BE2C (cell line): ENCODE data around the gene NOP9.

Experiments used
- DNase-seq: peaks from one replicate; pipeline ENCODE4 v3.0.0-alpha.2; 2020
- H3K27me3 ChIP-seq: fragments of 250-450 bp; sonication (Bioruptor Pico); 2 replicates; pipeline ENCODE4 v1.5.1; 2020; ENCODE audit warnings: mild to moderate bottlenecking
- H3K36me3 ChIP-seq: fragments of 250-450 bp; sonication (Bioruptor Pico); 2 replicates; pipeline ENCODE4 v1.5.1; 2020; ENCODE audit warnings: mild to moderate bottlenecking
- H3K4me1 ChIP-seq: fragments of 250-450 bp; sonication (Bioruptor Pico); 2 replicates; pipeline ENCODE4 v1.5.1; 2020
- H3K4me3 ChIP-seq: 2 replicates; pipeline ENCODE4 v1.5.1; 2011; ENCODE audit warnings: low read depth, low read length
- H3K9me3 ChIP-seq: fragments of 250-450 bp; sonication (Bioruptor Pico); 2 replicates; pipeline ENCODE4 v1.5.1; 2020
- TF ChIP-seq, protein P1 (sequence below): IDR thresholded peaks from 2 replicates; pipeline ENCODE4 v1.5.1; 2012; ENCODE audit warnings: mild to moderate bottlenecking, low read depth, low read length

Gene NOP9

GRCh38 chr14:24258548-24259265, 40.9 kb upstream of the NOP9 start:
- TF ChIP-seq, protein P1, sequence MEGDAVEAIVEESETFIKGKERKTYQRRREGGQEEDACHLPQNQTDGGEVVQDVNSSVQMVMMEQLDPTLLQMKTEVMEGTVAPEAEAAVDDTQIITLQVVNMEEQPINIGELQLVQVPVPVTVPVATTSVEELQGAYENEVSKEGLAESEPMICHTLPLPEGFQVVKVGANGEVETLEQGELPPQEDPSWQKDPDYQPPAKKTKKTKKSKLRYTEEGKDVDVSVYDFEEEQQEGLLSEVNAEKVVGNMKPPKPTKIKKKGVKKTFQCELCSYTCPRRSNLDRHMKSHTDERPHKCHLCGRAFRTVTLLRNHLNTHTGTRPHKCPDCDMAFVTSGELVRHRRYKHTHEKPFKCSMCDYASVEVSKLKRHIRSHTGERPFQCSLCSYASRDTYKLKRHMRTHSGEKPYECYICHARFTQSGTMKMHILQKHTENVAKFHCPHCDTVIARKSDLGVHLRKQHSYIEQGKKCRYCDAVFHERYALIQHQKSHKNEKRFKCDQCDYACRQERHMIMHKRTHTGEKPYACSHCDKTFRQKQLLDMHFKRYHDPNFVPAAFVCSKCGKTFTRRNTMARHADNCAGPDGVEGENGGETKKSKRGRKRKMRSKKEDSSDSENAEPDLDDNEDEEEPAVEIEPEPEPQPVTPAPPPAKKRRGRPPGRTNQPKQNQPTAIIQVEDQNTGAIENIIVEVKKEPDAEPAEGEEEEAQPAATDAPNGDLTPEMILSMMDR = no peak
- Histone ChIP-seq H3K36me3 (no peaks in the 10 kb centered on the region), H3K9me3 (no peaks in the 10 kb centered on the region), H3K4me3 (no peak overlapping the region), H3K4me1 (no peaks in the 10 kb centered on the region), H3K27me3 (no peaks in the 10 kb centered on the region)
- DNase-seq = no peak

DNA sequence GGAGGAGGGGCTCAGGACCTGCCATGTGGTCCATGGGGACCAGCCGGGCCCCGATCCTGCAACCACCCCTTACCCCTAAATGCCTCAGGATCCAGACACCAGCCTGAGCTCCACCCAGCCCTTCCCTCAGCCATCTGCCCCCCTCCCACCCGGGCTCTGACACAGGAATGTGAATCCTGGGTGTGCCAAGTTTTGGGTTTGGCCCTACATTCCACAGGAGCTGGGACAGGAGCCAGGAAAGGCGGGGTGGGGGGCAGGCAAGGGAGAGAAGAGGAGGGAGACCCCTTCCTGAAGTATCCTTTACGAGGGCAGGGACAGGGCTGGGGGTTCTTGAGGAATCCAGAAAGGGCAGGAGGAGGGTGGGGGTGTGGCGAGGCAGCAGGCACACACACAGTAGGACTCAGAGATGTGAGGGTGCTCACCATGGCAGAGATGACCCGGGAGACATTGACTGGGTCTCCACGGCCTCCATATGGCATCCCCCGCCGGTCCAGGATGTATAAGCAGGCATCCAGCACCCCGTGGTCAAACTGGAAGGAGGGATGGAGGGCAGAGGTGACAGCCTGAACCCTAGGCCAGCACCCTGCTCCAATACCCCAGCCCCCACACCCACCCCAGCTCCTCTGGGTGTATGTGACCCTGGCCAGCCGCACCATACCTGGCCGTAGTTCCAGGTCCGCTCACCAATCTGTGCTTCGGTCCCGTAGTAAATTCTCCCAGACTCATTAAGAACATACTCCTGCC, 40.2 kb upstream of the NOP9 start:
- Histone ChIP-seq H3K9me3 (no peaks in the 10 kb centered on the region), H3K27me3 (no peaks in the 10 kb centered on the region), H3K4me3 (no peak overlapping the region), H3K4me1 (no peaks in the 10 kb centered on the region), H3K36me3 (no peaks in the 10 kb centered on the region)
- TF ChIP-seq, protein P1 = no peak
- DNase-seq = no peak

- no peaks in the 10 kb centered on the region for H3K27me3 ChIP-seq
- TF ChIP-seq, protein P1 = no peak
- no peaks in the 10 kb centered on the region for H3K9me3 ChIP-seq
- no peak overlapping the region for H3K4me3 ChIP-seq
- H3K36me3 ChIP-seq = no peaks in the 10 kb centered on the region
- DNase-seq = no peak
- no peaks in the 10 kb centered on the region for H3K4me1 ChIP-seq
These were observed 39.4 kb upstream of the NOP9 start for GRCh38 chr14:24260026-24260779.

DNA sequence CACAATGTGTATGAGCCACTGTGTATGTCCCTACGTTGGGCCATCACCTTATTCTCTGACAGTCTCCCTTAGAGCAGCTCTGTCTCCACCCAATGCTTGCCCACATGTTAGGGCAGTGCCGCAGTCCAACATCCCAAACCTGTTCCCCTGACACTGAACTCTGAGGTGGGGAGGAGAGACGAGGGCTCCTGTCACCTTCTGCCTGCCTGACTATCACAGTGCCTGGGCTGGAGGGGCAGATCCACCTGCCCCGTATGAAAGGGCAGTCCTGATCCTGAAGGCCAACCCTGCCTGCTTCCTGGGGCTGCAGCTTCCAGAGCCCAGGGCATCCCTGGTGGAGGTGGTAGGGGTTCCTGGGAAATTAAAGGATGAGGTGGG, 38.9 kb upstream of the NOP9 start:
- Histone ChIP-seq H3K4me3 (no peak overlapping the region), H3K4me1 (no peaks in the 10 kb centered on the region), H3K27me3 (no peaks in the 10 kb centered on the region), H3K36me3 (no peaks in the 10 kb centered on the region), H3K9me3 (no peaks in the 10 kb centered on the region)
- TF ChIP-seq, protein P1 = no peak
- no peak for DNase-seq

GRCh38 chr14:24261256-24261968, 38.2 kb upstream of the NOP9 start:
- H3K4me3 ChIP-seq = no peak overlapping the region
- no peak for DNase-seq
- TF ChIP-seq, protein P1 = no peak
- no peaks in the 10 kb centered on the region for H3K36me3 ChIP-seq
- no peaks in the 10 kb centered on the region for H3K27me3 ChIP-seq
- H3K4me1 ChIP-seq = no peaks in the 10 kb centered on the region
- H3K9me3 ChIP-seq = no peaks in the 10 kb centered on the region
